ENCODE measurements around the gene LAPTM4A.
"Not testable (repeated sequence)": the region's sequence is repeated elsewhere in the genome, so short reads cannot be mapped to it uniquely, and the experiment has no call there.

Gene LAPTM4A

GRCh38 chr2:20077411-20077940 is 26.0 kb upstream of the LAPTM4A start:
- in situ Hi-C loops (cut with HindIII; ENCODE audit: low sequenced_read_pairs), result no loop called here

DNA sequence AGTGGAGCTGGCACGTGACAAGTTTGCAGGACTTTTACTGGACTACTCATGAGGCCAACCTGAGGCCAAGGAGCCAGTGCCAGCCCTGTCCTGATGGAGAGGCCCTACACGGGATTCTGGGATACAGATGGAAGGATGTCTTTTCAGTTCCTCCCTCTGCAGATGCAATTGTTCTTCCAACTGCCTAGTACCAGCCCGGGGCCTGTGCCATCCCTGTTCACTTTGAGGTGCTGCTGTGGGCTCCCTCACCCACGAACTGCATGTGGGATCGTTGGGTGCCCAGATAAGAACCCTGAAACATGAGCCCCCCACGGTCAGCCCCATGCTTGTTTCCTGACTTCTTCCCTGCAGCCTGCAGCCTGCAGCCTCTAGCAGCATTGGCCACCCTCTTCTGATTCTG is 25.3 kb upstream of the LAPTM4A start:
- in situ Hi-C loops (cut with HindIII; ENCODE audit: low sequenced_read_pairs), result no loop called here

GRCh38 chr2:20074901-20075300 is 23.5 kb upstream of the LAPTM4A start:
- in situ Hi-C loops (cut with HindIII; ENCODE audit: low sequenced_read_pairs), result no loop called here

GRCh38 chr2:20074046-20074648 is 22.7 kb upstream of the LAPTM4A start:
- in situ Hi-C loops (cut with HindIII; ENCODE audit: low sequenced_read_pairs), result not testable (repeated sequence)

DNA sequence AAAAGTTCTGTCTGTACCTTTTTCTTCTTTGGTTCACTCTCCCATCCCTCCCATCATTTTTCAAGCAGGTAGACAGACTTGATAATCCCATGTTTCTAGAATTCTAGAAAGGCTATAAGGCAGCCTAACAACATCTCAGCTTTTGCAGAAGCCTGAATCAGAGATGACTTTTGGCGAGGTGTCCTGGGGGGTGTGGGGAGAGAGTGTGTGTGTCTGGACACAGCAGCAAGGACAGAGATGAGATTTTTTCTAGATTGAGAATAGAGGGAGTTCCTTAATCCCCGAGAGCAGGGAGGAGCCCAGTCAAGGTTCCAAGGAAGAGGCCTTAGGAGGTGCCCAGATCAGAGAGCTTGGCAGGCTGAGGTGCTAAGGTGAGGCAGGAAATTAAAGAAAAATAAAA is 22.0 kb upstream of the LAPTM4A start:
- in situ Hi-C loops (cut with HindIII; ENCODE audit: low sequenced_read_pairs), result no loop called here

GRCh38 chr2:20072436-20073158 is 21.2 kb upstream of the LAPTM4A start:
- in situ Hi-C loops (cut with HindIII; ENCODE audit: low sequenced_read_pairs), result no loop called here

GRCh38 chr2:20071397-20072383 is 20.3 kb upstream of the LAPTM4A start:
- in situ Hi-C loops (cut with HindIII; ENCODE audit: low sequenced_read_pairs), result no loop called here

DNA sequence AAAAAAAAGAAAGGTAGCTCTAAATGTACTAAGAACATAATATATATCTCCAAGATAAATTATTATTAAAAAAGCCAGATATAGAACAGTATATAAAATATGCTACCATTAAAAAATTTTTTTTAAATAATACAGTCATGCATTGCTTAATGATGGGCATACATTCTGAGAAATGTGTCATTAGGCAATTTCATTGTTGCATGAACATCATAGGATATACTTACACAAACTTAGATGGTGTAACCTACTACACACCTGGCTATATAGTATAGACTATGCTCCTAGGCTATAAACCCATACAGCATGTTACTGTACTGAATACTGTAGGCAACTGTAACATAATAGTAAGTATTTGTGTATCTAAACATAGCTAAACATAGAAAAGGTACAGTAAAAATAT is 18.3 kb upstream of the LAPTM4A start:
- in situ Hi-C loops (cut with HindIII; ENCODE audit: low sequenced_read_pairs), result no loop called here

- in situ Hi-C loops (cut with HindIII; ENCODE audit: low sequenced_read_pairs), result no loop called here
Measured at GRCh38 chr2:20067992-20068584, 16.7 kb upstream of the LAPTM4A start.

GRCh38 chr2:20065885-20066602 is 14.6 kb upstream of the LAPTM4A start:
- in situ Hi-C loops (cut with HindIII; ENCODE audit: low sequenced_read_pairs), result no loop called here

DNA sequence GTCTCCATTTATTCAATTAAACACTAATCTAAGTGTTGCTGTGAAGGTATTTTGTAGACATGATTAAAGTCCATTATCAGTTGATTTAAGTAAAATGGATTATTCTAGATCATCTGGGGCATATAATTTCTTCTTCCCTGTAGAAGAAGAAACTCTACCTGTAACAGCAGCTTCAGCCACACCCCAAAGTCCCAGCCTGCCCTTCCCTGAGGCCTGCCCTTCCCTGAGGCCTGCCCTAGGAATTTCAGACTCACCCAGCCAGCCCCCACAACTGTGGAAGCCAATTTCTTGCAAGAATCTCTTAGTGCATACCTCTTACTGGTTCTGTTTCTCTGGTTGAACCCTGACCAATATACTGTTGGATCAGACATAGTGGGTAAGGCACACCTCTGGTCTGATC is 13.4 kb upstream of the LAPTM4A start:
- in situ Hi-C loops (cut with HindIII; ENCODE audit: low sequenced_read_pairs), result no loop called here

DNA sequence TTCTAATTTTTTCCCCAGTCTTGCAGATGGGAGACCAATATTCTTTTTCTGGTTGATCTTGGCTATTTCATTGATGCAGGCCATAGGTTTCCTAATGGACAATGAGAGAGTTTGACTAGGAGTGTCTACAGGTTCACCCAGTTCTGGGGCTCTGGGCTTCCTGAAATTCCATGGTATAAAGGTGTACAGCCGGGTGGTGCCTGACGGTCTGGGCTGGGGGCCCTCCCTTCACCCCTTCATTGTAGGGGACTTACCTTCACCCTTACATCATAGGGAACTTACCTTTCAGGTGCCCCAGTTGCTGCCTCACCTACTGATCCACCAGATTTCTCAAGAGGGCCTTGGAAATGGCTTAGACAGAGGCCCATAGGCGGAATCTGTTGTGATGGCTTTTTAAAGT is 13.0 kb upstream of the LAPTM4A start:
- in situ Hi-C loops (cut with HindIII; ENCODE audit: low sequenced_read_pairs), result no loop called here

- in situ Hi-C loops (cut with HindIII; ENCODE audit: low sequenced_read_pairs), result no loop called here
Measured at GRCh38 chr2:20062615-20063545, 11.5 kb upstream of the LAPTM4A start.

DNA sequence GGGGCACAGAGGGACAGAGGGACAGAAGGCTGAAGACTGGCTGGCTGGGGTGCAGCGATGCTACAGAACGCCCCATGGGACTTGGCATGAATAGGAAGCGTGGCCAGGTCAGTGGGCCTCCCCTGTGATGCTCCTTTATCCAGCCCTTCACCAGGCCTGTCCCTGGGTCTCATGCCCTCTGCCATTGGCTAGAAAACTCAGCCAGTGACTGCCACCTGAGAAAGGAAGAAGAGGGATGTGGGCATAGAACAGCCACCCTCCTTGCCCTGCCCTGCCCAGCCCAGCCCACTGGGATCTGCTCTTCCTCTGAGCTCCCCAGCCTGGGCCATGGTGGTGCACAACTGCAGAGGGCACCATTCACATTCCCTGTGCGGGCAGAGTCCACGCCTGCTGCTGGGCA is 10.5 kb upstream of the LAPTM4A start:
- in situ Hi-C loops (cut with HindIII; ENCODE audit: low sequenced_read_pairs), result no loop called here

DNA sequence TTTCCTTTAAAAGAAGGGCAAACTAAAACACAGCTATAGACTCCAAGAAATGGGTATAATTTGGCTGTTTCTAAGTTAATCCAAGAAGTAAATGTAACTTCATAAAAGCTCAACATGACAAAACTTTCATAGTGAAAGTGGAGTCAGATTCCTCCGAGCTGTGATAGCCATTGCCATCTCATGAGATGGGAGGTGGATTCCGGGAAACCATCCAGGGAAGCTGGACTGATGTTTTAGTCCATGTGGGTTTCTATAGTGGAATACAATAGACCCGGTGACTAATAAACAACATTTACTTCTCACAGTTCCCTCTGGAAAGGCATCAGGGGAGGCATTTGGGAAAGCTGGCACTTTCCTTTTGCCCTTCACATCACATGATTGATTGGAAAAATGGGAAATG is 10.0 kb upstream of the LAPTM4A start:
- in situ Hi-C loops (cut with HindIII; ENCODE audit: low sequenced_read_pairs), result no loop called here

DNA sequence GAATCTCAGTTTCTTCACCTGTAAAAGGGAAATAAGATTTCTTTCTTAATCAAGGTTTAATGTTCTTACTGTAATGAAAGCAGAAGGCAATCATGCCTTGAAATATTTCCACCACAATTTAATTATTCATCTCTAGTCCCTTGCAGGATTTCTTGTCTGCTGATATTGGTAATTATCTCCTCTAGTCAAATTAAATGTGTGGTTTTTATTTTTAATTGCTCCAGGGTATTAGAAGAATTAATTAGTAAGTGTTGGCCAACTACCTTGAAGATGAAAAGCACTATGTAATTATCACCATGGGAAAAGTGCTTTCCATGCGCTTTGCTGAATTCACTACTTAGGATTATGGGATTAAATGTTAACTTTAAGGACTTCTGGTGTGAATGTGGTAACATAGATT is 8.7 kb upstream of the LAPTM4A start:
- in situ Hi-C loops (cut with HindIII; ENCODE audit: low sequenced_read_pairs), result no loop called here

DNA sequence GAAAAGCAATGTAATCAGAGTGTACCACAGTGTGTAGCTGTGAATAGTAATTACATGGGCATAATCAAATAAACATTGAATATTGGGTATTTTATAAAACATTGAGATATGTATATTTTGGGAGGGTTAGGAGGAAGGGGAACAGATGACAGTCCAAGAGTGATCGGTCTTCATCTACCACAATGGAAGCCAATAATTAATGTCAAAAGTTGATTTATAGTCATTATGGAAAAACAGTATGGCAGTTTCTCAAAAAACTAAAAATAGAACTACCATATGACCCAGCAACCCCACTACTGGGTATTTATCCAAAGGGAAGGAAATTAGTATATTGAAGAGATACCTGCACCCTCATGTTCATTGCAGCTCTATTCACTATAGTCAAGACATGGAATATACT is 5.8 kb upstream of the LAPTM4A start:
- in situ Hi-C loops (cut with HindIII; ENCODE audit: low sequenced_read_pairs), result no loop called here

DNA sequence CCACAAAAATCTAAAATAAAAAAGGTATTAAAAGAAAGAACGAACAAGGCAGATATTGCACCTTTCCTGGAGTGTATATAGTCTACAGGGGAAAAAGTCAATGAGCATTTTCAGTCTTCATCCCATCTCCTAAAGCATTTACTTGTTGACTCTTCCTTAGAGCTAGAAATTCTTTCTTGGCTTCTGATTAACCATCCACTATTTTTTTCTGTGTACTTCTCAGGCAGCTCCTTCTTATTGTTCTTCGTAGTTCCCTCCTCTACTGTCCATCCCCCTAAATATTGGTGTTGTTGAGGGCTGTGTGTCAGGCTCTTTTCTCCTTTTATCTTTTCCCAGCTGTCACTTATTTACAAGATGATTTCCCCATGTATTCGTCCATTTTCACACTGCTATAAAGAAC is 3.5 kb upstream of the LAPTM4A start:
- in situ Hi-C loops (cut with HindIII; ENCODE audit: low sequenced_read_pairs), result no loop called here

- in situ Hi-C loops (cut with HindIII; ENCODE audit: low sequenced_read_pairs), result no loop called here
Measured at GRCh38 chr2:20054119-20054518, 2.7 kb upstream of the LAPTM4A start.
